Measurements from ENCODE around the gene TSPAN17. TPM values are rescaled to one million over a fixed set of nuclear protein-coding genes. Genes with fewer than 3 reads are reported as not detected.

Gene TSPAN17
- polyA plus RNA-seq, 1 of the 3 experiments (the other 2 are of a cell fraction), result 61.7 TPM

DNA sequence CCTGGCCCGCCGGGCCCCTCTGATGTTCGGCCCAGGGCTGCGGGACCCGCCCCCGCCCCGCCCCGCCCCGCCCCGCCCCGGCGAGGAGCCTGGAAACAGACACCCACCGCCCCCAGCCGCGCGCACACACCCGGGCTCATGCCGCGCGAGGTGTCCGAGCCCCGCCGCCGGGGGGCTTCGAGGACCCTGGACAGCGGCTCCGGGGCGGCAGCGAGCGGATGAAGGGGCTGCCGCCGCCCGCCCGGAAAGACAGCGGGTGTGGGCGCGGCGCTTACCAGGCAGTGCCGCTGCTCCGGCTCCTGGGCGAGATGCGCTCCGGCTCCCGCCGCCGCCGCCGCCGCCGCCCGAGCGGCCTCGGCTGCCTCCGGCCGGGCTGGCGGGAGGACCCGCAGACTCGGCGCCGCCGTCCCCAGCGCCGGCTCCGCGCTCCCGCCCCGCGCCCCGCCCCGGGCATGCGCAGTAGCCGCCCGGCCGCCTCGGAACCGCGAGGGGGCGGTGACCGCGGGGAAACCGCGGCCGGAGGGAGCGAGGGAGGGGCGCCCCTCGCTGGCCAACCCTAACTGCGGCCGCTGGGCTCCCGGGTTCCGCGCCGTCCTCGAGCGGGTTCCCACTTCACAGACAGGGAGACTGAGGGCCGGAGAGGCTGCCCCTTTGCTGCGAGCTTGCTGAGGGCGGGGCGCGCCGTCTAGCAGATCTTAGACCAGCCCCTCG lies 37.4 kb upstream of the TSPAN17 start, which contains the start of gene GPRIN1 (continued):
- TF ChIP-seq RFX5 (IDR thresholded peaks at IDR 0.05; ENCODE audit: low read length), result no peak
- TF ChIP-seq MXI1 (IDR thresholded peaks at IDR 0.05; ENCODE audit: low read depth, low read length), result no peak
- TF ChIP-seq, protein P1, sequence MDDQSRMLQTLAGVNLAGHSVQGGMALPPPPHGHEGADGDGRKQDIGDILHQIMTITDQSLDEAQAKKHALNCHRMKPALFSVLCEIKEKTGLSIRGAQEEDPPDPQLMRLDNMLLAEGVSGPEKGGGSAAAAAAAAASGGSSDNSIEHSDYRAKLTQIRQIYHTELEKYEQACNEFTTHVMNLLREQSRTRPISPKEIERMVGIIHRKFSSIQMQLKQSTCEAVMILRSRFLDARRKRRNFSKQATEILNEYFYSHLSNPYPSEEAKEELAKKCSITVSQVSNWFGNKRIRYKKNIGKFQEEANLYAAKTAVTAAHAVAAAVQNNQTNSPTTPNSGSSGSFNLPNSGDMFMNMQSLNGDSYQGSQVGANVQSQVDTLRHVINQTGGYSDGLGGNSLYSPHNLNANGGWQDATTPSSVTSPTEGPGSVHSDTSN (IDR thresholded peaks at IDR 0.05), result no peak
- TF ChIP-seq, protein P2, sequence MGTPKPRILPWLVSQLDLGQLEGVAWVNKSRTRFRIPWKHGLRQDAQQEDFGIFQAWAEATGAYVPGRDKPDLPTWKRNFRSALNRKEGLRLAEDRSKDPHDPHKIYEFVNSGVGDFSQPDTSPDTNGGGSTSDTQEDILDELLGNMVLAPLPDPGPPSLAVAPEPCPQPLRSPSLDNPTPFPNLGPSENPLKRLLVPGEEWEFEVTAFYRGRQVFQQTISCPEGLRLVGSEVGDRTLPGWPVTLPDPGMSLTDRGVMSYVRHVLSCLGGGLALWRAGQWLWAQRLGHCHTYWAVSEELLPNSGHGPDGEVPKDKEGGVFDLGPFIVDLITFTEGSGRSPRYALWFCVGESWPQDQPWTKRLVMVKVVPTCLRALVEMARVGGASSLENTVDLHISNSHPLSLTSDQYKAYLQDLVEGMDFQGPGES (IDR thresholded peaks at IDR 0.05; ENCODE audit: low read depth, low read length), result no peak
- TF ChIP-seq, protein P3, sequence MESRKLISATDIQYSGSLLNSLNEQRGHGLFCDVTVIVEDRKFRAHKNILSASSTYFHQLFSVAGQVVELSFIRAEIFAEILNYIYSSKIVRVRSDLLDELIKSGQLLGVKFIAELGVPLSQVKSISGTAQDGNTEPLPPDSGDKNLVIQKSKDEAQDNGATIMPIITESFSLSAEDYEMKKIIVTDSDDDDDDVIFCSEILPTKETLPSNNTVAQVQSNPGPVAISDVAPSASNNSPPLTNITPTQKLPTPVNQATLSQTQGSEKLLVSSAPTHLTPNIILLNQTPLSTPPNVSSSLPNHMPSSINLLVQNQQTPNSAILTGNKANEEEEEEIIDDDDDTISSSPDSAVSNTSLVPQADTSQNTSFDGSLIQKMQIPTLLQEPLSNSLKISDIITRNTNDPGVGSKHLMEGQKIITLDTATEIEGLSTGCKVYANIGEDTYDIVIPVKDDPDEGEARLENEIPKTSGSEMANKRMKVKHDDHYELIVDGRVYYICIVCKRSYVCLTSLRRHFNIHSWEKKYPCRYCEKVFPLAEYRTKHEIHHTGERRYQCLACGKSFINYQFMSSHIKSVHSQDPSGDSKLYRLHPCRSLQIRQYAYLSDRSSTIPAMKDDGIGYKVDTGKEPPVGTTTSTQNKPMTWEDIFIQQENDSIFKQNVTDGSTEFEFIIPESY (IDR thresholded peaks at IDR 0.05; ENCODE audit: borderline replicate concordance, low read depth), result no peak
- no peak for TF ChIP-seq JUND (IDR thresholded peaks at IDR 0.05)

DNA sequence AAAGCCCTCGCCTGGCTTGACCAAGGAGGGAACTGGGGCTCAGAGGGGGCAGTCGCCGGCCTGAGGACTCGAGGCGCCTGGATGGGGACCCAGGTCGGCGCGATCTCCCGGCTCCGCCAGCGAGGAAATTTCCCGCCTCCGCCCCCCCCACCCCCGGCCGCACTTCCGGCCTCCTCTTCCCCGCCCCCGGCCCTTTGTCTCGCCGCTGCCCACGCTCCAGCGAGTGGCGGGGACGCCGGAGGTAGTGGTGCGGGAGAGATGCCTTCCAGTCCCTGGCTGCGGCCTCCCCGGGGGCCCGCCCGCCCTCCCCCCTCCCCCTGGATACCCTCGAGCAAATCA lies 36.9 kb upstream of the TSPAN17 start:
- Histone ChIP-seq H2AFZ (ENCODE audit: low read depth) (peak overlapping the region; percentile 68; the same call in 1 of the 2 replicates), H4K20me1 (ENCODE audit: insufficient read depth) (peaks cover 27% of the 10 kb centered on the region; the same call in 1 of the 2 replicates), H3F3A (replicated peaks; ENCODE audit: insufficient read depth) (peaks cover 4% of the 10 kb centered on the region), H3K4me3 (ENCODE audit: low read depth in 2 of 2, low read length in 1 of 2) (peak overlapping the region; percentile 68 to 69), H3K9me2 (no peaks in the 10 kb centered on the region), H3K4me1 (ENCODE audit: control insufficient read depth in 1 of 2, insufficient read depth in 2 of 2, low read depth in 1 of 2, low read length in 1 of 2) (peaks cover 3 to 50% of the 10 kb centered on the region in 2 experiments; a peak in 3 of 4 replicates), H3K79me2 (ENCODE audit: insufficient read depth) (peaks cover 21% of the 10 kb centered on the region), H3K36me3 (replicated peaks in 1 of 2; ENCODE audit: control insufficient read depth in 1 of 2, insufficient read depth in 2 of 2, low read length in 1 of 2) (no peaks in the 10 kb centered on the region), H3K4me2 (peak overlapping the region; percentile 81; the same call in 1 of the 2 replicates), H3K9me3 (no peaks in the 10 kb centered on the region), H3K9ac (peak overlapping the region; percentile 57; the same call in 1 of the 2 replicates), H3K27me3 (ENCODE audit: insufficient read depth) (no peaks in the 10 kb centered on the region), H3K27ac (ENCODE audit: low read depth in 2 of 2, low read length in 1 of 2) (peak overlapping the region in 1 of 2 experiments; percentile 83; a peak in 2 of 4 replicates)
- WGBS (ENCODE audit: low lambda C conversion rate), result 0% methylated on average over 8 of the region's 31 CpGs
- DNase-seq, result peak; percentile 81
- POLR2A ChIA-PET, result no interaction called here
- CTCF ChIA-PET, result interaction anchor here (1.4 kb wide), 1 partner anchor 37 kb away, joined by 7 read pairs; no protein-coding TSS in a partner anchor
- TF ChIP-seq, protein P2 (IDR thresholded peaks at IDR 0.05; ENCODE audit: low read depth, low read length), result no peak
- TF ChIP-seq, protein P1 (IDR thresholded peaks at IDR 0.05), result no peak
- TF ChIP-seq RCOR1 (IDR thresholded peaks at IDR 0.05; ENCODE audit: low read length) (no peak), TEAD4 (IDR thresholded peaks at IDR 0.05; ENCODE audit: borderline replicate concordance, insufficient read depth) (no peak), JUND (IDR thresholded peaks at IDR 0.05) (no peak)
- TF ChIP-seq, protein P4, sequence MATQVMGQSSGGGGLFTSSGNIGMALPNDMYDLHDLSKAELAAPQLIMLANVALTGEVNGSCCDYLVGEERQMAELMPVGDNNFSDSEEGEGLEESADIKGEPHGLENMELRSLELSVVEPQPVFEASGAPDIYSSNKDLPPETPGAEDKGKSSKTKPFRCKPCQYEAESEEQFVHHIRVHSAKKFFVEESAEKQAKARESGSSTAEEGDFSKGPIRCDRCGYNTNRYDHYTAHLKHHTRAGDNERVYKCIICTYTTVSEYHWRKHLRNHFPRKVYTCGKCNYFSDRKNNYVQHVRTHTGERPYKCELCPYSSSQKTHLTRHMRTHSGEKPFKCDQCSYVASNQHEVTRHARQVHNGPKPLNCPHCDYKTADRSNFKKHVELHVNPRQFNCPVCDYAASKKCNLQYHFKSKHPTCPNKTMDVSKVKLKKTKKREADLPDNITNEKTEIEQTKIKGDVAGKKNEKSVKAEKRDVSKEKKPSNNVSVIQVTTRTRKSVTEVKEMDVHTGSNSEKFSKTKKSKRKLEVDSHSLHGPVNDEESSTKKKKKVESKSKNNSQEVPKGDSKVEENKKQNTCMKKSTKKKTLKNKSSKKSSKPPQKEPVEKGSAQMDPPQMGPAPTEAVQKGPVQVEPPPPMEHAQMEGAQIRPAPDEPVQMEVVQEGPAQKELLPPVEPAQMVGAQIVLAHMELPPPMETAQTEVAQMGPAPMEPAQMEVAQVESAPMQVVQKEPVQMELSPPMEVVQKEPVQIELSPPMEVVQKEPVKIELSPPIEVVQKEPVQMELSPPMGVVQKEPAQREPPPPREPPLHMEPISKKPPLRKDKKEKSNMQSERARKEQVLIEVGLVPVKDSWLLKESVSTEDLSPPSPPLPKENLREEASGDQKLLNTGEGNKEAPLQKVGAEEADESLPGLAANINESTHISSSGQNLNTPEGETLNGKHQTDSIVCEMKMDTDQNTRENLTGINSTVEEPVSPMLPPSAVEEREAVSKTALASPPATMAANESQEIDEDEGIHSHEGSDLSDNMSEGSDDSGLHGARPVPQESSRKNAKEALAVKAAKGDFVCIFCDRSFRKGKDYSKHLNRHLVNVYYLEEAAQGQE (IDR thresholded peaks at IDR 0.05; ENCODE audit: low read depth, low read length), result no peak
